CD4-positive, alpha-beta T cell treated with Interleukin-15 for 4 hours (primary cell): ENCODE measurements around the gene ECHS1.
"Not testable (repeated sequence)": the region's sequence is repeated elsewhere in the genome, so short reads cannot be mapped to it uniquely, and the experiment has no call there.

Experiments
- DNase-seq: peaks from one replicate; pipeline ENCODE4 v3.0.0-alpha.2; 2020; ENCODE audit warnings: low spot score

ECHS1 gene

GRCh38 chr10:133373174-133374090 lies at the start of gene ECHS1:
ECHS1 (minus strand) TSS chr10:133373354; CDS start chr10:133373333, 21 bp downstream.
- peak; percentile 93 for DNase-seq

- no peak for DNase-seq
Measured at GRCh38 chr10:133422223-133422806, 49.2 kb upstream of the ECHS1 start.

- DNase-seq = no peak
Measured at GRCh38 chr10:133421336-133422222, 48.4 kb upstream of the ECHS1 start.

GRCh38 chr10:133420579-133420978 lies 47.4 kb upstream of the ECHS1 start:
- DNase-seq = no peak

GRCh38 chr10:133420028-133420427 lies 46.9 kb upstream of the ECHS1 start:
- DNase-seq = no peak

GRCh38 chr10:133419211-133419950 lies 46.2 kb upstream of the ECHS1 start:
- DNase-seq = no peak

GRCh38 chr10:133418289-133418993 lies 45.3 kb upstream of the ECHS1 start:
- no peak for DNase-seq

- no peak for DNase-seq
Measured at GRCh38 chr10:133415752-133416151, 42.6 kb upstream of the ECHS1 start.

- not testable (repeated sequence) for DNase-seq
Measured at GRCh38 chr10:133414401-133414800, 41.2 kb upstream of the ECHS1 start.

GRCh38 chr10:133412381-133412711 lies 39.2 kb upstream of the ECHS1 start:
- DNase-seq = no peak

GRCh38 chr10:133411523-133412380 lies 38.6 kb upstream of the ECHS1 start:
- no peak for DNase-seq

- no peak for DNase-seq
Measured at GRCh38 chr10:133405844-133406527, 32.8 kb upstream of the ECHS1 start.

GRCh38 chr10:133405272-133405671 lies 32.1 kb upstream of the ECHS1 start:
- DNase-seq = no peak

- DNase-seq = no peak
Measured at GRCh38 chr10:133403784-133404183, 30.6 kb upstream of the ECHS1 start.

GRCh38 chr10:133403359-133403758 lies 30.2 kb upstream of the ECHS1 start:
- DNase-seq = no peak

- no peak for DNase-seq
Measured at GRCh38 chr10:133401981-133402725, 29.0 kb upstream of the ECHS1 start.

GRCh38 chr10:133401500-133401899 lies 28.3 kb upstream of the ECHS1 start:
- DNase-seq = no peak

- DNase-seq = no peak
Measured at GRCh38 chr10:133400624-133401424, 27.7 kb upstream of the ECHS1 start.
